GM12865 (cell line): ENCODE data around the gene MCM9.

Experiments used
- DNase-seq: peaks from one replicate; pipeline ENCODE4 v3.0.0; 2010; ENCODE audit warnings: low read depth
- H3K4me3 ChIP-seq: 2 replicates; pipeline ENCODE4 v1.5.1; 2011; ENCODE audit warnings: mild to moderate bottlenecking, low read depth, low read length, control low read depth
- CTCF ChIP-seq: IDR thresholded peaks from 2 replicates; pipeline ENCODE4 v1.5.1; 2011; ENCODE audit warnings: low read length, control low read depth, low read depth, inconsistent platforms; ENCODE audit not compliant: insufficient read depth; ENCODE audit errors: missing control alignments

Gene MCM9

GRCh38 chr6:118918329-118918725 is 16.6 kb downstream of the MCM9 start:
- no peak overlapping the region for H3K4me3 ChIP-seq
- no peak for DNase-seq
- TF ChIP-seq CTCF: no peak

- no peak for DNase-seq
- TF ChIP-seq CTCF: no peak
- no peak overlapping the region for H3K4me3 ChIP-seq
Measured at GRCh38 chr6:118917546-118918328, 17.2 kb downstream of the MCM9 start.

GRCh38 chr6:118914598-118914997 is 20.4 kb downstream of the MCM9 start:
- TF ChIP-seq CTCF: no peak
- no peak overlapping the region for H3K4me3 ChIP-seq
- DNase-seq: no peak

GRCh38 chr6:118913161-118913560 is 21.8 kb downstream of the MCM9 start:
- TF ChIP-seq CTCF: no peak
- no peak overlapping the region for H3K4me3 ChIP-seq
- DNase-seq: no peak

- no peak for DNase-seq
Measured at GRCh38 chr6:118912646-118913045, 22.3 kb downstream of the MCM9 start.

GRCh38 chr6:118908441-118908840 is 26.5 kb downstream of the MCM9 start:
- no peak overlapping the region for H3K4me3 ChIP-seq
- no peak for TF ChIP-seq CTCF
- no peak for DNase-seq

More at GRCh38 chr6:118912646-118913045, 22.3 kb downstream of the MCM9 start:
- H3K4me3 ChIP-seq: no peak overlapping the region
- no peak for TF ChIP-seq CTCF

- TF ChIP-seq CTCF: no peak
- H3K4me3 ChIP-seq: no peak overlapping the region
- no peak for DNase-seq
Measured at GRCh38 chr6:118905851-118906250, 29.1 kb downstream of the MCM9 start.
